GM21737 (cell line): ENCODE measurements around the gene PRKCG.
"Not testable (repeated sequence)": the region's sequence is repeated elsewhere in the genome, so short reads cannot be mapped to it uniquely, and the experiment has no call there.

Source experiments
- ATAC-seq: cut with Tn5 transposase; IDR thresholded peaks from one replicate; pipeline ENCODE4 v1.9.1; 2021; ENCODE audit warnings: mild to moderate bottlenecking, moderate library complexity; ENCODE audit not compliant: unreplicated experiment

Gene PRKCG

DNA sequence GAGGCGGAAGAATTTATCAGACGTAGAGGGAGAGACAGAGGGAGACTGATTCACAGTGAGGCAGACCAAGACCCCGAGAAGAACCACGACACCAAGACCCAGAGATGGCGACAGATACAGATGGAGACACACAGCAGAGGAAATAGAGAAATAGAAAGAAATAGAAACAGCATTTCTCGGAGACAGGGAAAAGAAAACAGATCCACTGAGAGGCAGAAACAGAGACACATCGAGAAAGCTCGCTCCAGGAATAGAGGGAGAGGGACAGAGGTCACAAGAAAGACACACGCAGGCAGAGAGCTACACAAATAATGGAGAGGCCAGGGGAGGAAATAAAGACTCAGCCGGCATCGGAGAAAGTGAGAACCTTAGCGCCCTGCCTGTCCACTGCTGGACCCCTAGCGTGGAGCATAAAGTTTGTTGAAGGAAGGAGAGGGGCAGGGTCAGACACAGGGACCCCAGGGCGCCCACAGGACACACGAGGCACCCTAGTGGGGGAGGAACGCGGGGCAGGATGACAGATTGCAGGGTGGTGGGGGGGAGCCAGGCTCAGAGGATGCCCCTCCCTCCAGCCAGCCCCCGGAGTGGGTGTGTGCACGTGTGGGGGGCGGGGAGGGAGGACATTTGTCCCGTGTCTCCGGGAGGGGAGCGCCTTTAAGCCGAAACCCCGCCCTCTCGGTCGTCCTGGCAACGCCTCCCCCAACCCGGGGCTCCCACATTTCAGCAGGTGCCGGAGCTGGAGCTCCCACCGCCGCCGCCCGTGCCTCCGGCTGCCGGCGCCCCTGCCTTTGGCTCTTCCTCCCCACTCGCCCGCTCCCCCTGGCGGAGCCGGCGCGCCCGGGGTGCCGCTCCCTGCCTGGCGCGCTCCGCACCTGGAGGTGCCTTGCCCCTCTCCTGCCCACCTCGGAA is at the start of gene PRKCG:
TSS of gene PRKCG (plus strand) at position 716 of the 909 bp plus-strand sequence. CDS start 298 bp downstream, outside the sequence.
- no peak for ATAC-seq

- not testable (repeated sequence) for ATAC-seq
Measured at GRCh38 chr19:53832861-53833260, 49.1 kb upstream of the PRKCG start.

DNA sequence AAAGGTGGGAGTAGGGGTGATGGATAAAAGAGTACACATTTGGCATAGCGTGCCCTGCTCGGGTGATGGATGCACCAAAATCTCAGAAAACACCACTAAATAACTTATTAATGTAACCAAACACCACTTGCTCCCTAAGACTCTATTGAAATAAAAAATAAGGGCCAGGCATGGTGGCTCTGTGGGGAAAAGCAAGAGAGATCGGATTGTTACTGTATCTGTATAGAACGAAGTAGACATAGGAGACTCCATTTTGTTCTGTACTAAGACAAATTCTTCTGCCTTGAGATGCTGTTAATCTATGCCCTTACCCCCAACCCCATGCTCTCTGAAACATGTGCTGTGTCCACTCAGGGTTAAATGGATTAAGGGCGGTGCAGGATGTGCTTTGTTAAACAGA is 43.6 kb upstream of the PRKCG start:
- not testable (repeated sequence) for ATAC-seq

DNA sequence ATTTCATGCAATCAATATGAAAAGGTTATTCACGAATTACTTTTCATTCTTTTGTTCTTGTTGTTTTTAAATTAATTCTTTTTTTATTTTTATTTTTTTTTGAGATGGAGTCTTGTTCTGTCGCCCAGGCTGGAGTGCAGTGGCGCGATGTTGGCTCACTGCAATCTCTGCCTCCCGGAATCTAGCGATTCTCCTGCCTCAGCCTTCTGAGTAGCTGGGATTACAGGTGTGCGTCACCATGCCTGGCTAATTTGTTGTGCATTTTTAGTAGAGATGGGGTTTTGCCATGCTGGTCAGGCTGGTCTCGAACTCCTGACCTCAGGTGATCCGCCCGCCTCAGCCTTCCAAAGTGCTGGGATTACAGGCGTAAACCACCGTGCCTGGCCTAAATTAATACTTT is 41.8 kb upstream of the PRKCG start:
- ATAC-seq, result not testable (repeated sequence)

GRCh38 chr19:53840914-53841313 is 41.1 kb upstream of the PRKCG start:
- not testable (repeated sequence) for ATAC-seq

- ATAC-seq, result no peak
Measured at GRCh38 chr19:53844849-53845246, 37.1 kb upstream of the PRKCG start.

GRCh38 chr19:53847555-53847954 is 34.4 kb upstream of the PRKCG start:
- ATAC-seq, result no peak

- ATAC-seq, result no peak
Measured at GRCh38 chr19:53849237-53849676, 32.7 kb upstream of the PRKCG start.

DNA sequence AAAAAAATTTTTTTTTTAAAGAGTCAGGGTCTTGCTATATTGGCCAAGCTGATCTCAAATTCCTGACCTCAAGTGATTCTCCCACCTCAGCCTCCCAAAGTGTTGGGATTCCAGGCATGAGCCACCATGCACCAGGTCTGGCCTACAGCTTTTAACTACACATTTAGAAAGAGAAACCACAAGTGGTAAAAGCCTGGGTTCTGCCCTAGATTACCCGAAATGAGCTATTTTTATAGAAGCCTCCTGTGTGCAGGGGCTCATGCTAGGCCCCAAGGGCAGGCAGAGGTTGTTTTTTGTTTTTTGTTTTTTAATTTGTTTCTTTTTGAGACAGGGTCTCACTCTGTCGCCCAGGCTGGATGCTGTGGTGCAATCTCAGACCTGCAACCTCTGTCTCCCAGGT is 28.3 kb upstream of the PRKCG start:
- no peak for ATAC-seq

DNA sequence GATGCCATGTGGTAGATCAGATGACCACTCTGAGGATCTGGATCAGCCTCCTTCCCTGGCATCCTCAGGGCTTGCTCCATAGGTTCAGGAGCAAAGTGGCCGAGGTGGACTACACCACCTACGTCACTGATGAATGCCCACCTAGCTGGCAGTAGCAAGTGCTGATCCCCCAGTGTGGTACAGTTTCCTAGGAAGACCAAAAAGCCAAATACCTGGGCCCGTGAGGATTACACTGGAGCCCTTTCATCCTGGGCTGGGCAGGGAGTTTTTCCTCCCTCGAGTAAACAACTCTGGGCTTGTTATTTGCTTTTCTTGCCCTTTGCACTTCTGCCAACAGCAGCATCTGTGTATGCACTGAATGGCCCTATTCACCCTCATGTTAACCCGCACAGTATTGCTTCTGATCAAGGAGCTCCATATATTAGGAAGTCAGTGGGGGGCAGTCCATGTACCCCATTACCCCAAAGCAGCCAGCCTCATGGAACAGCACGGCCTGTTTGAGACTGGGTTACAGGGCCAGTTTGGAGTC is 17.6 kb upstream of the PRKCG start:
- ATAC-seq, result no peak

DNA sequence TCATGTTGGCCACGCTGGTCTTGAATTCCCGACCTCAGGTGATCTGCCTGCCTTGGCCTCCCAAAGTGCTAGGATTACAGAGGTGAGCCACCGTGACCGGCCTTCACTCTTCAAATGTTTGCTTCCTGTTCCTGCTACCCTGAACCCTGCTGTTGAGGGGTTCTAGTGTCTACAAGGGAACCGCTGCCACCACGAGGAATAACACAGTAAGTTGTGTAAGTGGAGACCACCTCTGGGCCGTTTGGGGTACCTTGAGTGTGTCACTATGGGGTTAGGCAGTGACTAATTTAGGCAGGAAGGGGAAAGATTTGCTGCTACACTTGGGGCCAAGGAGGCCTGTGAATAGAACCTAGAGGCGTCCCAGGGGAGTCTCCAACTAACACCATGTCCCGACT is 16.5 kb upstream of the PRKCG start:
- no peak for ATAC-seq

GRCh38 chr19:53865918-53866864 is 15.8 kb upstream of the PRKCG start:
- ATAC-seq, result no peak

DNA sequence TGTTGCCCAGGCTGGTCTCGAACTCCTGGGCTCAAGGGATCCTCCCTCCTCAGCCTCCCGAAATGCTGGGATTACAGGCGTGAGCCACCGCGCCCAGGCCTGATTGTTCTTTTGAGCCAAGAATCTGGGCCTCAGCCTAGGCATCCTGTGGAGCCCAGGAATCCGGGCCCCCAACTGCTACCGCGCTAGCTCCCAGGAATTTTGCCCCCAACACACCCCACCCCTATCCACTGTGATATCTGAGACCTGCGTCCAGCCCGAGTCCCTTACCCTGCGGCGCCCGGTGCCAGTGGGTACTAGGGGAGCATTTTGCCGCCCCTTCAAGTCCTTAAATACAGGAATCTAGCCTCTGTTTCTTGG is 15.2 kb upstream of the PRKCG start:
- ATAC-seq, result no peak

- peak; percentile 53 for ATAC-seq
Measured at GRCh38 chr19:53867225-53868090, 14.5 kb upstream of the PRKCG start, which contains the start of gene MYADM. Gene MYADM, plus strand, starts transcription at chr19:53867883. Its CDS starts 5,647 bp downstream, at chr19:53873530.

DNA sequence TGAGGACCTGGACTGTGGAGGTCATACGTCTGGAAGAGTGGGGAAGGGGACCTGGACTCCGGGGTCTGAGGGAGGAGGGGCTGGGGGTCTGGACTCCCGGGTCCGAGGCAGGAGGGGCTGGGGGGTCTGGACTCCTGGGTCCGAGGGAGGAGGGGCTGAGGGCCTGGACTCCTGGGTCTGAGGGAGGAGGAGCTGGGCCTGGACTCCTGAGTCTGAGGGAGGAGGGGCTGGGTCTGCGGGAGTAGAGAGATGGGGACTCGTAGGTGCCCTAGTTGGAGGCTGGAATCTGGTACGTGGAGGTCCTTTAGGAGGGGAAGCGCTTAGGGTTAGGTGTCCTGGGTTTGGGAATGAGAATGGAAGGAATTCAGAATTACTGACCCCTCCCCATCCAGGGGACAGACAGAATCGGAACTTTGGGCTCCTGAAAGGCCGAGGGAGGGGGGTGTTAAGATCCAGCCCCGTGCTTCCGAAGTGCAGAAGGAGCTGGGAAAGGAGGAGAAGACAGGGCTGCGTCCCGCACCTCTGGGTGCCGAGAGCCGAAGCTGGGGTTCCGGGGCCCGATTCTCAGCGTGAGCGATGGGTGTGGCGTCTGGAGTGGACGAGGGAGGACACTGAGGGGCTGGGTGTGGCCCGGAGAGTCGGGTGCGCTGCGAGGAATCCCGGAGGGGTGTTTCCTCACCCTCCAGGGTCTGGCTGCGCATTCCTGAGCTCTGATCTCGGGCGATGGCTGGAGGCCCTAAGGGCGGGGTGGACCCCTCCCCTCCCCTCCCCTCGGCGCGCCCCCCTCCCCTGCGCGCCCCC is 13.7 kb upstream of the PRKCG start:
- ATAC-seq, result no peak

GRCh38 chr19:53868892-53869804 is 12.8 kb upstream of the PRKCG start:
- peak; percentile 29 for ATAC-seq

DNA sequence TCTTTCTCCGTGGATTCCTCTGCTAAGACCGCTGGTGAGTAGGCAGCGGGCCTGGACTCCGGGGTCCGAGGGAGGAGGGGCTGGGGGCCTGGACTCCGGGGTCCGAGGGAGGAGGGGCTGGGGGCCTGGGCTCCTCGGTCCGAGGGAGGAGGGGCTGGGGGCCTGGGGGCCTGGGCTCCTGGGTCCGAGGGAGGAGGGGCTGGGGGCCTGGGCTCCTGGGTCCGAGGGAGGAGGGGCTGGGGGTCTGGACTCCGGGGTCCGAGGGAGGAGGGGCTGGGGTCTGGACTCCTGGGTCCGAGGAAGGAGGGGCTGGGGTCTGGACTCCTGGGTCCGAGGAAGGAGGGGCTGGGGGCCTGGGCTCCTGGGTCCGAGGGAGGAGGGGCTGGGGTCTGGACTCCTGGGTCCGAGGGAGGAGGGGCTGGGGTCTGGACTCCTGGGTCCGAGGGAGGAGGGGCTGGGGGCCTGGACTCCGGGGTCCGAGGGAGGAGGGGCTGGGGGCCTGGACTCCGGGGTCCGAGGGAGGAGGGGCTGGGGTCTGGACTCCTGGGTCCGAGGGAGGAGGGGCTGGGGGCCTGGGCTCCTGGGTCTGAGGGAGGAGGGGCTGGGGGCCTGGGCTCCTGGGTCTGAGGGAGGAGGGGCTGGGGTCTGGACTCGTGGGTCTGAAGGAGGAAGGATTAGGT is 12.1 kb upstream of the PRKCG start:
- not testable (repeated sequence) for ATAC-seq

DNA sequence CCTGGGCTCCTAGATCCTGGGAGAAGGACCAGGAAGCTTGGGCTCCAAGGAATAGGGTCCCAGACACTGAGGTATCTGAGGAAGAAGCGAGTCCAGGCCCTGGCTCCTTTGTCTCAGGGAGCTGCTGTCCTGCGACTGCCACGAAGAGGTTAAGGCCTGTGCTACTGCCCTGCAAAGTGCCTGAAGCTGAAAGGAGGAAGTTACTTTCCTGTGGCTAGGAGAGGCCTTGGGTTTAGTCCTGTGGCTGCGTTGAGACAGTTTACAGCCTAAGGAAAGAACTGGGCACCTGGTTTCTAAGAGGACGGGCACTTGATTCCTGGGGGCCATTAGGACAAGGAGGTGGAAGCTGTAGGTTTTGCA is 11.5 kb upstream of the PRKCG start:
- ATAC-seq, result no peak
